ENCODE data around the gene TNFSF13B. TPM values are rescaled to one million over a fixed set of nuclear protein-coding genes. Genes with fewer than 3 reads are reported as not detected.

Gene TNFSF13B
- 10 to 100 TPM; 35.8 to 37.9 TPM for total RNA-seq
- polyA plus RNA-seq, result 10 to 100 TPM; 44.8 to 54.6 TPM

GRCh38 chr13:108269601-108270328, at the start of gene TNFSF13B:
TSS of gene TNFSF13B (plus strand) at chr13:108269718. CDS start at chr13:108269896, 178 bp downstream.
- intact Hi-C loops (cut with micrococcal nuclease), result loop anchor here (1.0 to 2.0 kb wide), 3 partner anchors 37 to 53 kb away; no protein-coding TSS in a partner anchor
- Mint-ChIP-seq H3K4me3 (peak within 1 kb of the TSS; percentile 83 to 95 (median 90)), H3K9me3 (peaks cover 0 to 3% (median 0%) of the 10 kb centered on the region in 8 donors), H3K36me3 (peaks cover 0 to 3% of the 10 kb centered on the region in 2 donors), H3K27me3 (no peaks in the 10 kb centered on the region), H3K4me1 (peaks cover 32 to 72% (median 47%) of the 10 kb centered on the region in 4 donors), H3K27ac (peak within 1 kb of the TSS; percentile 81 to 94 (median 90))
- POLR2A ChIA-PET (ENCODE audit: partially characterized antibody), result interaction anchor here (0.7 to 2.2 kb wide), 16 partner anchors 8 to 225 kb away, joined by 3 to 11 read pairs (median 4); partner anchors contain the start of gene LIG4
- Histone ChIP-seq H3K36me3 (ENCODE audit: insufficient read depth, low read length) (no peaks in the 10 kb centered on the region), H3K9me3 (ENCODE audit: control insufficient read depth in 1 of 2, low read length in 2 of 2) (no peaks in the 10 kb centered on the region), H3K27me3 (ENCODE audit: insufficient read depth, low read length) (no peaks in the 10 kb centered on the region), H3K4me1 (ENCODE audit: insufficient read depth, low read length) (peaks cover 31% of the 10 kb centered on the region), H3K27ac (ENCODE audit: low read depth, low read length) (peak within 1 kb of the TSS; percentile 51), H3K4me3 (ENCODE audit: low read length in 2 of 2) (peak within 1 kb of the TSS; percentile 49 to 58)
- CTCF ChIA-PET (ENCODE audit: partially characterized antibody), result interaction anchor here (0.7 to 2.8 kb wide), 11 partner anchors 9 to 625 kb away, joined by 3 to 13 read pairs (median 4); no protein-coding TSS in a partner anchor
- peak; percentile 16 to 60 (median 28) for DNase-seq

GRCh38 chr13:108220041-108220440, 49.5 kb upstream of the TNFSF13B start:
- Histone ChIP-seq H3K4me3 (ENCODE audit: low read length in 2 of 2) (no peak overlapping the region), H3K36me3 (ENCODE audit: insufficient read depth, low read length) (no peaks in the 10 kb centered on the region), H3K4me1 (ENCODE audit: insufficient read depth, low read length) (peaks cover 77% of the 10 kb centered on the region), H3K27me3 (ENCODE audit: insufficient read depth, low read length) (no peaks in the 10 kb centered on the region), H3K9me3 (ENCODE audit: control insufficient read depth in 1 of 2, low read length in 2 of 2) (no peaks in the 10 kb centered on the region), H3K27ac (ENCODE audit: low read depth, low read length) (peak overlapping the region; percentile 86)
- ChIA-PET CTCF (ENCODE audit: partially characterized antibody) (interaction anchor here (0.9 to 1.9 kb wide), 3 partner anchors 13 to 50 kb away, joined by 3 to 8 read pairs (median 3); no protein-coding TSS in a partner anchor), POLR2A (ENCODE audit: partially characterized antibody) (interaction anchor here (2.1 kb wide), 1 partner anchor 87 kb away, joined by 9 read pairs; no protein-coding TSS in a partner anchor)
- Mint-ChIP-seq H3K9me3 (peaks cover 0 to 5% (median 0%) of the 10 kb centered on the region in 8 donors), H3K4me1 (peaks cover 40 to 84% (median 57%) of the 10 kb centered on the region in 4 donors), H3K27ac (peak overlapping the region; percentile 85 to 99 (median 92)), H3K4me3 (peak overlapping the region; percentile 87 to 96 (median 90)), H3K27me3 (no peaks in the 10 kb centered on the region), H3K36me3 (peaks cover 0 to 17% of the 10 kb centered on the region in 2 donors)
- intact Hi-C loops (cut with micrococcal nuclease), result no loop called here
- no peak for DNase-seq

- Mint-ChIP-seq H3K27ac (peak overlapping the region in 2 of 7 donors; percentile 32 to 43), H3K4me1 (peaks cover 61 to 89% (median 74%) of the 10 kb centered on the region in 4 donors), H3K27me3 (no peaks in the 10 kb centered on the region), H3K36me3 (peaks cover 3 to 11% of the 10 kb centered on the region in 2 donors), H3K9me3 (no peaks in the 10 kb centered on the region), H3K4me3 (peak overlapping the region in 4 of 8 donors; percentile 3 to 50 (median 20))
- ChIA-PET CTCF (ENCODE audit: partially characterized antibody) (interaction anchor here (1.7 to 2.2 kb wide), 3 partner anchors 117 to 672 kb away, joined by 3 to 8 read pairs (median 5); no protein-coding TSS in a partner anchor), POLR2A (ENCODE audit: partially characterized antibody) (interaction anchor here (1.1 to 1.5 kb wide), 2 partner anchors 9 to 96 kb away, joined by 3 to 5 read pairs; partner anchors contain the start of gene LIG4)
- Histone ChIP-seq H3K4me3 (ENCODE audit: low read length in 2 of 2) (no peak overlapping the region), H3K27ac (ENCODE audit: low read depth, low read length) (no peak overlapping the region), H3K36me3 (ENCODE audit: insufficient read depth, low read length) (no peaks in the 10 kb centered on the region), H3K27me3 (ENCODE audit: insufficient read depth, low read length) (no peaks in the 10 kb centered on the region), H3K9me3 (ENCODE audit: control insufficient read depth in 1 of 2, low read length in 2 of 2) (no peaks in the 10 kb centered on the region), H3K4me1 (ENCODE audit: insufficient read depth, low read length) (peaks cover 73% of the 10 kb centered on the region)
- no peak for DNase-seq
- intact Hi-C loops (cut with micrococcal nuclease), result no loop called here
Measured at GRCh38 chr13:108223687-108224503, 45.6 kb upstream of the TNFSF13B start.

- intact Hi-C loops (cut with micrococcal nuclease), result loop anchor here (5.0 kb wide), 3 partner anchors 182 to 692 kb away; no protein-coding TSS in a partner anchor
- Mint-ChIP-seq H3K27ac (peak overlapping the region in 6 of 7 donors; percentile 4 to 63 (median 46)), H3K36me3 (peaks cover 16 to 18% of the 10 kb centered on the region in 2 donors), H3K27me3 (no peaks in the 10 kb centered on the region), H3K4me3 (peak overlapping the region in 6 of 8 donors; percentile 28 to 71 (median 64)), H3K4me1 (peaks cover 48 to 88% (median 71%) of the 10 kb centered on the region in 4 donors), H3K9me3 (no peaks in the 10 kb centered on the region)
- Histone ChIP-seq H3K36me3 (ENCODE audit: insufficient read depth, low read length) (peaks cover 12% of the 10 kb centered on the region), H3K4me3 (ENCODE audit: low read length in 2 of 2) (no peak overlapping the region), H3K27me3 (ENCODE audit: insufficient read depth, low read length) (no peaks in the 10 kb centered on the region), H3K27ac (ENCODE audit: low read depth, low read length) (no peak overlapping the region), H3K9me3 (ENCODE audit: control insufficient read depth in 1 of 2, low read length in 2 of 2) (no peaks in the 10 kb centered on the region), H3K4me1 (ENCODE audit: insufficient read depth, low read length) (peaks cover 59% of the 10 kb centered on the region)
- DNase-seq, result peak; percentile 18 to 59 (median 38)
- CTCF ChIA-PET (ENCODE audit: partially characterized antibody), result interaction anchor here (0.8 to 2.2 kb wide), 5 partner anchors 97 to 283 kb away, joined by 3 to 7 read pairs (median 3); no protein-coding TSS in a partner anchor
- POLR2A ChIA-PET (ENCODE audit: partially characterized antibody), result interaction anchor here (1.2 kb wide), 1 partner anchor 44 kb away, joined by 3 read pairs; the partner anchor contains the start of gene TNFSF13B
Measured at GRCh38 chr13:108225440-108225839, 44.1 kb upstream of the TNFSF13B start.

GRCh38 chr13:108226184-108226583, 43.3 kb upstream of the TNFSF13B start:
- ChIA-PET CTCF (ENCODE audit: partially characterized antibody) (interaction anchor here (0.7 to 1.2 kb wide), 5 partner anchors 37 to 670 kb away, joined by 3 to 7 read pairs (median 3); no protein-coding TSS in a partner anchor), POLR2A (ENCODE audit: partially characterized antibody) (interaction anchor here (0.6 to 1.2 kb wide), 2 partner anchors 44 to 81 kb away, joined by 3 read pairs; partner anchors contain the start of gene TNFSF13B)
- peaks cover 17 to 22% of the 10 kb centered on the region in 2 donors for H3K36me3 Mint-ChIP-seq
- peak overlapping the region in 6 of 8 donors; percentile 10 to 71 (median 64) for H3K4me3 Mint-ChIP-seq
- Histone ChIP-seq H3K9me3 (ENCODE audit: control insufficient read depth in 1 of 2, low read length in 2 of 2) (no peaks in the 10 kb centered on the region), H3K4me1 (ENCODE audit: insufficient read depth, low read length) (peaks cover 51% of the 10 kb centered on the region), H3K36me3 (ENCODE audit: insufficient read depth, low read length) (peaks cover 12% of the 10 kb centered on the region), H3K27me3 (ENCODE audit: insufficient read depth, low read length) (no peaks in the 10 kb centered on the region), H3K27ac (ENCODE audit: low read depth, low read length) (no peak overlapping the region), H3K4me3 (ENCODE audit: low read length in 2 of 2) (no peak overlapping the region)
- H3K27ac Mint-ChIP-seq, result peak overlapping the region in 6 of 7 donors; percentile 4 to 62 (median 27)
- peaks cover 44 to 81% (median 66%) of the 10 kb centered on the region in 4 donors for H3K4me1 Mint-ChIP-seq
- intact Hi-C loops (cut with micrococcal nuclease), result loop anchor here (1.0 to 5.0 kb wide), 5 partner anchors 8 to 691 kb away; partner anchors contain the start of gene ABHD13
- H3K9me3 Mint-ChIP-seq, result no peaks in the 10 kb centered on the region
- H3K27me3 Mint-ChIP-seq, result no peaks in the 10 kb centered on the region
- no peak for DNase-seq

- no peaks in the 10 kb centered on the region for H3K9me3 Mint-ChIP-seq
- Histone ChIP-seq H3K4me3 (ENCODE audit: low read length in 2 of 2) (no peak overlapping the region), H3K36me3 (ENCODE audit: insufficient read depth, low read length) (peaks cover 12% of the 10 kb centered on the region), H3K27ac (ENCODE audit: low read depth, low read length) (no peak overlapping the region), H3K9me3 (ENCODE audit: control insufficient read depth in 1 of 2, low read length in 2 of 2) (no peaks in the 10 kb centered on the region), H3K27me3 (ENCODE audit: insufficient read depth, low read length) (no peaks in the 10 kb centered on the region), H3K4me1 (ENCODE audit: insufficient read depth, low read length) (peaks cover 43% of the 10 kb centered on the region)
- peaks cover 41 to 74% (median 60%) of the 10 kb centered on the region in 4 donors for H3K4me1 Mint-ChIP-seq
- H3K4me3 Mint-ChIP-seq, result no peak overlapping the region
- intact Hi-C loops (cut with micrococcal nuclease), result loop anchor here (1.0 to 5.0 kb wide), 8 partner anchors 43 to 690 kb away; no protein-coding TSS in a partner anchor
- peaks cover 17 to 25% of the 10 kb centered on the region in 2 donors for H3K36me3 Mint-ChIP-seq
- ChIA-PET POLR2A (ENCODE audit: partially characterized antibody) (interaction anchor here (1.0 kb wide), 1 partner anchor 42 kb away, joined by 3 read pairs; the partner anchor contains the start of gene TNFSF13B), CTCF (ENCODE audit: partially characterized antibody) (interaction anchor here (0.7 to 1.0 kb wide), 3 partner anchors 54 to 667 kb away, joined by 3 to 6 read pairs (median 3); no protein-coding TSS in a partner anchor)
- peak in 4 of 5 donors; percentile 41 to 56 (median 46) for DNase-seq
- peak overlapping the region in 1 of 7 donors; percentile 69 for H3K27ac Mint-ChIP-seq
- H3K27me3 Mint-ChIP-seq, result no peaks in the 10 kb centered on the region
Measured at GRCh38 chr13:108227651-108228272, 41.8 kb upstream of the TNFSF13B start.
